Omental fat pad (tissue), 4 donors: ENCODE results near the gene CHRNA1. TPM values are rescaled to one million over a fixed set of nuclear protein-coding genes. Genes with fewer than 3 reads are reported as not detected.

Experiments used
- ATAC-seq: fragments of 150-250 bp; one replicate; pipeline ENCODE4 v1.9.1; 2016; ENCODE audit warnings: mild to moderate bottlenecking, moderate library complexity; ENCODE audit not compliant: low FRiP score
- DNase-seq: peaks from one replicate; pipeline ENCODE4 v3.0.0-alpha.2; 2019; ENCODE audit warnings: low spot score
- CTCF ChIP-seq, 3 donors: fragments of 450-650 bp; IDR thresholded peaks; one replicate each; pipeline ENCODE4 v1.5.1; 2016 to 2017; ENCODE audit warnings: antibody characterized with exemption in 3 of 3, mild to moderate bottlenecking in 3 of 3, moderate library complexity in 2 of 3
- total RNA-seq, 4 donors: library from RNA; depleted of rRNA; stranded (reverse); fragments of >200 nt; gene quantifications; one replicate each; pipeline ENCODE4 v1.1.0, GENCODE V29; 2016

The CHRNA1 gene
- total RNA-seq = not detected

- TF ChIP-seq CTCF (IDR thresholded peaks at IDR 0.05) = no peak
- DNase-seq (no peak), ATAC-seq (no peak)
These were observed at the start of gene CHRNA1 for GRCh38 chr2:174764280-174765255. TSS of gene CHRNA1 (minus strand) at chr2:174764472. CDS start at chr2:174764394, 78 bp downstream.

GRCh38 chr2:174812037-174812436 lies 47.8 kb upstream of the CHRNA1 start:
- no peak for TF ChIP-seq CTCF (IDR thresholded peaks at IDR 0.05)
- ATAC-seq (no peak), DNase-seq (no peak)

- TF ChIP-seq CTCF (IDR thresholded peaks at IDR 0.05) = no peak
- ATAC-seq (no peak), DNase-seq (no peak)
These were observed 43.7 kb upstream of the CHRNA1 start for GRCh38 chr2:174807931-174808330.

GRCh38 chr2:174805803-174806202 lies 41.5 kb upstream of the CHRNA1 start:
- ATAC-seq (no peak), DNase-seq (no peak)
- TF ChIP-seq CTCF (IDR thresholded peaks at IDR 0.05) = no peak

- ATAC-seq = no peak
- DNase-seq = no peak
- no peak for TF ChIP-seq CTCF (IDR thresholded peaks at IDR 0.05)
These were observed 38.2 kb upstream of the CHRNA1 start for GRCh38 chr2:174802459-174802858.

- ATAC-seq (no peak), DNase-seq (no peak)
- no peak for TF ChIP-seq CTCF (IDR thresholded peaks at IDR 0.05)
These were observed 36.3 kb upstream of the CHRNA1 start for GRCh38 chr2:174800436-174801205.
